Loucy (cell line): ENCODE data around the gene ARF1.

Experiments used
- EZH2phosphoT487 ChIP-seq: fragments of 200-600 bp; IDR thresholded peaks from 2 replicates; pipeline ENCODE4 v1.6.1; 2018; ENCODE audit warnings: antibody characterized with exemption, mild to moderate bottlenecking, moderate library complexity, borderline replicate concordance
- TF ChIP-seq, protein P1 (sequence below): fragments of 200-600 bp; sonication (generic); conservative IDR thresholded peaks from 2 replicates; pipeline ENCODE4 v1.5.1; 2014; ENCODE audit warnings: mild to moderate bottlenecking, antibody characterized with exemption, low read length

DNA sequence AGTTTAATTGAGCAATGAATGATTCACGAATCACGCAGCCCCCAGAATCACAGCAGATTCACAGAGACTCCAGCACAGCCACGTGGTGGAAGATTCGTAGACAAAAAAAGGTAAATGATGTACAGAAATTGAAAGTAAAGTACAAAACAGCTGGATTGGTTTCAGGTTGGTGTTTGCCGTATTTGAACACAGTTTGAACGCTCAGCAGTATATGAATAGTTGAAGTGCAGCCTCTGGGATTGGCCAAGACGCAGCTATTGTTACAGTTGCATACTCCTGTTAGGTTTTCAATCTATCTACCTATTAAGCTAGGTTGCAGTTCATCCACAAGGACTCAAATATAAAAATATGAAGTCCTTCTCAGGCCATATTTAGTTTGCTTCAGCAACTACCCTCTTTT is 29.7 kb downstream of the ARF1 start:
- TF ChIP-seq, protein P1, sequence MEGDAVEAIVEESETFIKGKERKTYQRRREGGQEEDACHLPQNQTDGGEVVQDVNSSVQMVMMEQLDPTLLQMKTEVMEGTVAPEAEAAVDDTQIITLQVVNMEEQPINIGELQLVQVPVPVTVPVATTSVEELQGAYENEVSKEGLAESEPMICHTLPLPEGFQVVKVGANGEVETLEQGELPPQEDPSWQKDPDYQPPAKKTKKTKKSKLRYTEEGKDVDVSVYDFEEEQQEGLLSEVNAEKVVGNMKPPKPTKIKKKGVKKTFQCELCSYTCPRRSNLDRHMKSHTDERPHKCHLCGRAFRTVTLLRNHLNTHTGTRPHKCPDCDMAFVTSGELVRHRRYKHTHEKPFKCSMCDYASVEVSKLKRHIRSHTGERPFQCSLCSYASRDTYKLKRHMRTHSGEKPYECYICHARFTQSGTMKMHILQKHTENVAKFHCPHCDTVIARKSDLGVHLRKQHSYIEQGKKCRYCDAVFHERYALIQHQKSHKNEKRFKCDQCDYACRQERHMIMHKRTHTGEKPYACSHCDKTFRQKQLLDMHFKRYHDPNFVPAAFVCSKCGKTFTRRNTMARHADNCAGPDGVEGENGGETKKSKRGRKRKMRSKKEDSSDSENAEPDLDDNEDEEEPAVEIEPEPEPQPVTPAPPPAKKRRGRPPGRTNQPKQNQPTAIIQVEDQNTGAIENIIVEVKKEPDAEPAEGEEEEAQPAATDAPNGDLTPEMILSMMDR = no peak
- TF ChIP-seq EZH2phosphoT487 = no peak
